K562 (cell line): ENCODE measurements around the gene SLC1A4.

ENCODE experiments used
- CHD2 ChIP-seq: IDR thresholded peaks from 2 replicates; pipeline ENCODE4 v1.6.1; 2011; ENCODE audit warnings: low read depth, low read length
- GABPB2 ChIP-seq: fragments of 250-450 bp; sonication (Bioruptor Pico); conservative IDR thresholded peaks from 2 replicates; pipeline ENCODE4 v1.5.1; 2021; ENCODE audit warnings: mild to moderate bottlenecking
- KDM1A ChIP-seq, 2 experiments: fragments of 450-650 bp; IDR thresholded peaks; 2 replicates each; pipeline ENCODE4 v1.6.1; 2016; ENCODE audit warnings: mild to moderate bottlenecking in 2 of 2
- NELFE ChIP-seq: IDR thresholded peaks from 2 replicates; pipeline ENCODE4 v1.6.1; 2011; ENCODE audit warnings: mild to moderate bottlenecking; ENCODE audit not compliant: insufficient read depth, insufficient read length
- NFRKB ChIP-seq: fragments of 450-650 bp; IDR thresholded peaks from 2 replicates; pipeline ENCODE4 v1.6.1; 2016; ENCODE audit warnings: low read depth
- RBM39 ChIP-seq: fragments of 200-400 bp; formaldehyde crosslinking; optimal IDR thresholded peaks from 2 replicates; pipeline ENCODE3; 2018; ENCODE audit warnings: low read depth, low read length
- TF ChIP-seq, protein P1 (sequence below), 3 experiments: IDR thresholded peaks in 2 of 3; conservative IDR thresholded peaks in 1 of 3; 2 replicates each; pipeline ENCODE4 v1.5.1; 2011 to 2012; ENCODE audit warnings: low read length in 3 of 3, mild to moderate bottlenecking in 3 of 3, control low read depth in 2 of 3, improper control_type of control experiment in 1 of 3, inconsistent platforms in 1 of 3, low read depth in 1 of 3, mixed read lengths in 1 of 3, moderate library complexity in 1 of 3; ENCODE audit not compliant: insufficient read depth in 2 of 3
- TF ChIP-seq, protein P2 (sequence below): sonication (generic); formaldehyde crosslinking; IDR thresholded peaks from 2 replicates; pipeline ENCODE4 v1.9.0; 2022; ENCODE audit warnings: mild to moderate bottlenecking, missing genetic modification reagents
- TF ChIP-seq, protein P3 (sequence below), 2 experiments: fragments of 450-650 bp; formaldehyde crosslinking in 1 of 2; IDR thresholded peaks; 2 replicates each; pipeline versions ENCODE4 v1.4.0 to v1.6.1; 2014 to 2020; ENCODE audit warnings: mild to moderate bottlenecking in 2 of 2, borderline replicate concordance in 1 of 2, low read depth in 1 of 2

DNA sequence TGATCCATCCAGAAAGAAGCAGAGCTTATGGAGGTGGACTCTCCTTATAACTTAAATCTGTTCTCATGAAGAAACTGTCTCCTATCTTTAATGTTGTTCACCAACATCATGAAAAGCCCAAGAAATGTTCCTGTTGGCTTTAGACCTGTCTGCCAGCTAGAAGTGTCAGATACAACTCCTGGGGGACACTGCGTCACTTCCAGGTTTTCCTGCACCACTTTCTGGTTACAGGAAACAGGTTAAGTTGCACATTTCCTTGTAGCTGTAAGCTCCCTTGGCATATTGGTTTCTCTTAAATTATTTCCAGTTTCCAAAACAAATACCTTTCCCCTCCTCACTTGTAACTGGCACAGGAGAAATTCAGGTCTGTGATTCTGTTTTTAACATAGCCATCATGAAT, 69.9 kb downstream of the SLC1A4 start:
- TF ChIP-seq, protein P1, sequence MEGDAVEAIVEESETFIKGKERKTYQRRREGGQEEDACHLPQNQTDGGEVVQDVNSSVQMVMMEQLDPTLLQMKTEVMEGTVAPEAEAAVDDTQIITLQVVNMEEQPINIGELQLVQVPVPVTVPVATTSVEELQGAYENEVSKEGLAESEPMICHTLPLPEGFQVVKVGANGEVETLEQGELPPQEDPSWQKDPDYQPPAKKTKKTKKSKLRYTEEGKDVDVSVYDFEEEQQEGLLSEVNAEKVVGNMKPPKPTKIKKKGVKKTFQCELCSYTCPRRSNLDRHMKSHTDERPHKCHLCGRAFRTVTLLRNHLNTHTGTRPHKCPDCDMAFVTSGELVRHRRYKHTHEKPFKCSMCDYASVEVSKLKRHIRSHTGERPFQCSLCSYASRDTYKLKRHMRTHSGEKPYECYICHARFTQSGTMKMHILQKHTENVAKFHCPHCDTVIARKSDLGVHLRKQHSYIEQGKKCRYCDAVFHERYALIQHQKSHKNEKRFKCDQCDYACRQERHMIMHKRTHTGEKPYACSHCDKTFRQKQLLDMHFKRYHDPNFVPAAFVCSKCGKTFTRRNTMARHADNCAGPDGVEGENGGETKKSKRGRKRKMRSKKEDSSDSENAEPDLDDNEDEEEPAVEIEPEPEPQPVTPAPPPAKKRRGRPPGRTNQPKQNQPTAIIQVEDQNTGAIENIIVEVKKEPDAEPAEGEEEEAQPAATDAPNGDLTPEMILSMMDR (IDR thresholded peaks at IDR 0.05 in 2 of 3, conservative IDR thresholded peaks at IDR 0.05 in 1 of 3; ENCODE audit: insufficient read depth in 2 of 3, low read depth in 1 of 3, low read length in 3 of 3), result no peak
- no peak for TF ChIP-seq GABPB2
- TF ChIP-seq, protein P2, sequence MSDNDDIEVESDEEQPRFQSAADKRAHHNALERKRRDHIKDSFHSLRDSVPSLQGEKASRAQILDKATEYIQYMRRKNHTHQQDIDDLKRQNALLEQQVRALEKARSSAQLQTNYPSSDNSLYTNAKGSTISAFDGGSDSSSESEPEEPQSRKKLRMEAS (CRISPR knock-in tag), result no peak
- TF ChIP-seq, protein P3, sequence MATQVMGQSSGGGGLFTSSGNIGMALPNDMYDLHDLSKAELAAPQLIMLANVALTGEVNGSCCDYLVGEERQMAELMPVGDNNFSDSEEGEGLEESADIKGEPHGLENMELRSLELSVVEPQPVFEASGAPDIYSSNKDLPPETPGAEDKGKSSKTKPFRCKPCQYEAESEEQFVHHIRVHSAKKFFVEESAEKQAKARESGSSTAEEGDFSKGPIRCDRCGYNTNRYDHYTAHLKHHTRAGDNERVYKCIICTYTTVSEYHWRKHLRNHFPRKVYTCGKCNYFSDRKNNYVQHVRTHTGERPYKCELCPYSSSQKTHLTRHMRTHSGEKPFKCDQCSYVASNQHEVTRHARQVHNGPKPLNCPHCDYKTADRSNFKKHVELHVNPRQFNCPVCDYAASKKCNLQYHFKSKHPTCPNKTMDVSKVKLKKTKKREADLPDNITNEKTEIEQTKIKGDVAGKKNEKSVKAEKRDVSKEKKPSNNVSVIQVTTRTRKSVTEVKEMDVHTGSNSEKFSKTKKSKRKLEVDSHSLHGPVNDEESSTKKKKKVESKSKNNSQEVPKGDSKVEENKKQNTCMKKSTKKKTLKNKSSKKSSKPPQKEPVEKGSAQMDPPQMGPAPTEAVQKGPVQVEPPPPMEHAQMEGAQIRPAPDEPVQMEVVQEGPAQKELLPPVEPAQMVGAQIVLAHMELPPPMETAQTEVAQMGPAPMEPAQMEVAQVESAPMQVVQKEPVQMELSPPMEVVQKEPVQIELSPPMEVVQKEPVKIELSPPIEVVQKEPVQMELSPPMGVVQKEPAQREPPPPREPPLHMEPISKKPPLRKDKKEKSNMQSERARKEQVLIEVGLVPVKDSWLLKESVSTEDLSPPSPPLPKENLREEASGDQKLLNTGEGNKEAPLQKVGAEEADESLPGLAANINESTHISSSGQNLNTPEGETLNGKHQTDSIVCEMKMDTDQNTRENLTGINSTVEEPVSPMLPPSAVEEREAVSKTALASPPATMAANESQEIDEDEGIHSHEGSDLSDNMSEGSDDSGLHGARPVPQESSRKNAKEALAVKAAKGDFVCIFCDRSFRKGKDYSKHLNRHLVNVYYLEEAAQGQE (IDR thresholded peaks at IDR 0.05; ENCODE audit: borderline replicate concordance), result no peak
- TF ChIP-seq, protein P3 (CRISPR knock-in tag; IDR thresholded peaks at IDR 0.05; ENCODE audit: low read depth), result no peak
- no peak for TF ChIP-seq CHD2
- TF ChIP-seq NFRKB, result no peak
- TF ChIP-seq NELFE, result no peak
- no peak for TF ChIP-seq KDM1A (IDR thresholded peaks at IDR 0.05)
- no peak for TF ChIP-seq RBM39
